Sigmoid colon (tissue), 4 donors: ENCODE data around the gene ELF4.

Experiments
- POLR2A ChIP-seq, 2 donors: fragments of 450-650 bp; IDR thresholded peaks; one replicate each; pipeline ENCODE4 v1.6.1; 2016; ENCODE audit warnings: antibody characterized with exemption in 2 of 2, mild to moderate bottlenecking in 2 of 2, moderate library complexity in 2 of 2
- POLR2AphosphoS5 ChIP-seq, 4 donors: sonication (generic); formaldehyde crosslinking; IDR thresholded peaks; one replicate each; pipeline ENCODE4 v1.6.1; 2017; ENCODE audit warnings: antibody characterized with exemption in 4 of 4
- TF ChIP-seq, protein P1 (sequence below), 4 experiments: fragments of 450-650 bp in 3 of 4; fragments of 200-600 bp in 1 of 4; IDR thresholded peaks; one replicate each; pipeline ENCODE4 v1.5.1; 2016 to 2019; ENCODE audit warnings: antibody characterized with exemption in 4 of 4, mild to moderate bottlenecking in 3 of 4, moderate library complexity in 2 of 4

DNA sequence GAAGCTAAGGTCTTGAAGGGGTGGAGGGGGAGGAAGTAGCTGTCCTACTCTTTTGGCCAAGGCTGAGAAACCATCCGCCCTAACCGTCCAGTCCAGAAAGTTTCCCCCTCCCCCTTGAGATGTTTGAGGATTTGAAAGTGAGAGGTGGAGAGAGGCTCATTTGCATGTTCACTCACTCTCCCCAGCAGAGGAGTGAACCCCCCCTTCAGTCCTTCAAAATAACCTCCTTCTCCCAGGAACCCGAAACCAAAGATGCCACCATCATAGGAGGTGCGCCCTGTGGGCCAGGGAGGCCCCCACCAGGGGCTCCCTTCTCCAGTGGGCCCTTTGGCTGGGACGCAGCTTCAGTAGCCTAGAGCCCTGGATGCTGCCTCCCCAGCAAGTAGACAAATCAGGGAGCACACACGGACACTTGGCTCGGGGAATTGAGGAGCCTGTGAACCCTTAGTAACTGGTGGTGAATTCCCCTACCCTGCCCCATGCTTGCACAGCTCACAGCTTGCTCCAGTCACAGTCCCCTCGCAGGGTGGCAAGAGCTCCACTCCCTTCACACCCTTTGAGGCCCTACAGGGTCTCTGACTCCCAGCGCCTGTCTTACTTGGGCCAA, 25.6 kb downstream of the ELF4 start:
- TF ChIP-seq, protein P1, sequence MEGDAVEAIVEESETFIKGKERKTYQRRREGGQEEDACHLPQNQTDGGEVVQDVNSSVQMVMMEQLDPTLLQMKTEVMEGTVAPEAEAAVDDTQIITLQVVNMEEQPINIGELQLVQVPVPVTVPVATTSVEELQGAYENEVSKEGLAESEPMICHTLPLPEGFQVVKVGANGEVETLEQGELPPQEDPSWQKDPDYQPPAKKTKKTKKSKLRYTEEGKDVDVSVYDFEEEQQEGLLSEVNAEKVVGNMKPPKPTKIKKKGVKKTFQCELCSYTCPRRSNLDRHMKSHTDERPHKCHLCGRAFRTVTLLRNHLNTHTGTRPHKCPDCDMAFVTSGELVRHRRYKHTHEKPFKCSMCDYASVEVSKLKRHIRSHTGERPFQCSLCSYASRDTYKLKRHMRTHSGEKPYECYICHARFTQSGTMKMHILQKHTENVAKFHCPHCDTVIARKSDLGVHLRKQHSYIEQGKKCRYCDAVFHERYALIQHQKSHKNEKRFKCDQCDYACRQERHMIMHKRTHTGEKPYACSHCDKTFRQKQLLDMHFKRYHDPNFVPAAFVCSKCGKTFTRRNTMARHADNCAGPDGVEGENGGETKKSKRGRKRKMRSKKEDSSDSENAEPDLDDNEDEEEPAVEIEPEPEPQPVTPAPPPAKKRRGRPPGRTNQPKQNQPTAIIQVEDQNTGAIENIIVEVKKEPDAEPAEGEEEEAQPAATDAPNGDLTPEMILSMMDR (IDR thresholded peaks at IDR 0.05): no peak
- TF ChIP-seq POLR2A (IDR thresholded peaks at IDR 0.05) (no peak), POLR2AphosphoS5 (IDR thresholded peaks at IDR 0.05) (no peak)
